ENCODE results near the gene TUBB3. TPM values are rescaled to one million over a fixed set of nuclear protein-coding genes. Genes with fewer than 3 reads are reported as not detected.

Gene TUBB3
- total RNA-seq, 1 experiment from 2014 or later: 209 TPM

GRCh38 chr16:89898201-89898967, 24.8 kb upstream of the TUBB3 start:
- H3K27ac Mint-ChIP-seq: no peak overlapping the region

GRCh38 chr16:89899879-89900481, 23.2 kb upstream of the TUBB3 start:
- Mint-ChIP-seq H3K36me3 (peaks cover 25% of the 10 kb centered on the region), H3K4me3 (no peak overlapping the region), H3K9me3 (no peaks in the 10 kb centered on the region), H3K4me1 (no peaks in the 10 kb centered on the region), H3K27ac (peak overlapping the region; percentile 74; the same call in 1 of the 2 replicates), H3K27me3 (ENCODE audit: low read depth) (no peaks in the 10 kb centered on the region)
- ATAC-seq (no peak), DNase-seq (ENCODE audit: low spot score) (no peak)
- no peak for TF ChIP-seq SMAD3 (CRISPR knock-in tag; IDR thresholded peaks at IDR 0.05; ENCODE audit: borderline replicate concordance)
- no peak for TF ChIP-seq CTCF (IDR thresholded peaks at IDR 0.05)
- TF ChIP-seq ZBTB21 (CRISPR knock-in tag; IDR thresholded peaks at IDR 0.05; ENCODE audit: borderline replicate concordance): no peak
- no peak for TF ChIP-seq JUN (CRISPR knock-in tag; IDR thresholded peaks at IDR 0.05)
- no peak for TF ChIP-seq E2F4 (CRISPR knock-in tag; IDR thresholded peaks at IDR 0.05; ENCODE audit: borderline replicate concordance, low read depth)
- TF ChIP-seq USF1 (CRISPR knock-in tag; IDR thresholded peaks at IDR 0.05): no peak
- no peak for TF ChIP-seq SMAD4 (CRISPR knock-in tag; IDR thresholded peaks at IDR 0.05)
- no peak for TF ChIP-seq FOXJ3 (CRISPR knock-in tag; IDR thresholded peaks at IDR 0.05; ENCODE audit: borderline replicate concordance)
- no peak for TF ChIP-seq NFATC4 (CRISPR knock-in tag; IDR thresholded peaks at IDR 0.05)
- TF ChIP-seq E2F1 (CRISPR knock-in tag; IDR thresholded peaks at IDR 0.05): no peak
- no peak for TF ChIP-seq MXD4 (CRISPR knock-in tag; IDR thresholded peaks at IDR 0.05; ENCODE audit: borderline replicate concordance)
- POLR2A ChIA-PET: no interaction called here
- CTCF ChIA-PET: interaction anchor here (4.2 kb wide), 1 partner anchor 10 kb away, joined by 19 read pairs; no protein-coding TSS in a partner anchor

More at GRCh38 chr16:89898201-89898967, 24.8 kb upstream of the TUBB3 start:
- TF ChIP-seq ZNF263 (CRISPR knock-in tag; IDR thresholded peaks at IDR 0.05; ENCODE audit: low read depth) (no peak), MLX (CRISPR knock-in tag; IDR thresholded peaks at IDR 0.05) (no peak), SMAD4 (CRISPR knock-in tag; IDR thresholded peaks at IDR 0.05) (no peak), TEAD1 (CRISPR knock-in tag; IDR thresholded peaks at IDR 0.05) (no peak), E2F5 (CRISPR knock-in tag; IDR thresholded peaks at IDR 0.05) (no peak), FOXK1 (CRISPR knock-in tag; IDR thresholded peaks at IDR 0.05) (no peak), ATF1 (CRISPR knock-in tag; IDR thresholded peaks at IDR 0.05) (no peak)
- Mint-ChIP-seq H3K4me1 (no peaks in the 10 kb centered on the region), H3K4me3 (no peak overlapping the region), H3K27me3 (ENCODE audit: low read depth) (no peaks in the 10 kb centered on the region), H3K9me3 (no peaks in the 10 kb centered on the region), H3K36me3 (peaks cover 25% of the 10 kb centered on the region)
- DNase-seq (ENCODE audit: low spot score) (no peak), ATAC-seq (no peak)
- ChIA-PET POLR2A (no interaction called here), CTCF (interaction anchor here (0.5 to 4.2 kb wide), 2 partner anchors 11 to 12 kb away, joined by 3 to 19 read pairs; no protein-coding TSS in a partner anchor)

Measured in WTC11 (cell line).